Endometrial microvascular endothelial cells (primary cell): Measurements from ENCODE around the gene CD163L1. TPM values are rescaled to one million over a fixed set of nuclear protein-coding genes. Genes with fewer than 3 reads are reported as not detected.
"Not testable (repeated sequence)": the region's sequence is repeated elsewhere in the genome, so short reads cannot be mapped to it uniquely, and the experiment has no call there.

Experiments
- in situ Hi-C: cut with HindIII; loops from 2 replicates; pipeline ENCODE4 v1.10.0; 2017; ENCODE audit warnings: low sequenced_read_pairs, low pct_unique_long_range_greater_than_20kb; ENCODE audit errors: inconsistent ontology term
- total RNA-seq: library from RNA; depleted of rRNA; stranded (reverse); fragments of >200 nt; gene quantifications from one replicate; pipeline ENCODE4 v1.2.3, GENCODE V29; 2015; ENCODE audit errors: inconsistent ontology term

The CD163L1 gene
- total RNA-seq, 1 donor from 2014 or later = 1.7 TPM

GRCh38 chr12:7346551-7347225 is 97.3 kb downstream of the CD163L1 start:
- in situ Hi-C loops = no loop called here

GRCh38 chr12:7344833-7345606 is 98.9 kb downstream of the CD163L1 start:
- in situ Hi-C loops = no loop called here

- in situ Hi-C loops = no loop called here
These were observed 104.3 kb downstream of the CD163L1 start for GRCh38 chr12:7339675-7340074.

GRCh38 chr12:7337790-7338189 is 106.2 kb downstream of the CD163L1 start:
- in situ Hi-C loops = not testable (repeated sequence)

GRCh38 chr12:7327918-7328317 is 116.0 kb downstream of the CD163L1 start:
- in situ Hi-C loops = no loop called here

- in situ Hi-C loops = no loop called here
These were observed 119.8 kb downstream of the CD163L1 start for GRCh38 chr12:7324176-7324575.

GRCh38 chr12:7322599-7322998 is 121.4 kb downstream of the CD163L1 start:
- in situ Hi-C loops = no loop called here

GRCh38 chr12:7321624-7322023 is 122.3 kb downstream of the CD163L1 start:
- in situ Hi-C loops = no loop called here

GRCh38 chr12:7319930-7320329 is 124.0 kb downstream of the CD163L1 start:
- in situ Hi-C loops = no loop called here

GRCh38 chr12:7310070-7310469 is 133.9 kb downstream of the CD163L1 start:
- in situ Hi-C loops = no loop called here

Other genes starting within 250 kb of the CD163L1 start
- gene ACSM4, start 140.1 kb downstream of the CD163L1 start, total RNA-seq = not detected
- gene CD163, start 59.6 kb upstream of the CD163L1 start, total RNA-seq = not detected
- not detected for gene APOBEC1, start 221.8 kb upstream of the CD163L1 start, total RNA-seq